ENCODE measurements around the gene PPP1R3F.
"Not testable (repeated sequence)": the region's sequence is repeated elsewhere in the genome, so short reads cannot be mapped to it uniquely, and the experiment has no call there.

PPP1R3F gene

GRCh38 chrX:49316085-49316484 is 46.5 kb downstream of the PPP1R3F start:
- no peak for DNase-seq (ENCODE audit: low read depth)

- not testable (repeated sequence) for DNase-seq (ENCODE audit: low read depth)
Measured at GRCh38 chrX:49321737-49322136, 52.1 kb downstream of the PPP1R3F start, which contains the start of gene GAGE12J. TSS of gene GAGE12J (plus strand) at chrX:49322037. CDS start at chrX:49323194, 1,157 bp downstream.

- not testable (repeated sequence) for DNase-seq (ENCODE audit: low read depth)
Measured at GRCh38 chrX:49322266-49322665, 52.7 kb downstream of the PPP1R3F start.

GRCh38 chrX:49323735-49324134 is 54.1 kb downstream of the PPP1R3F start:
- DNase-seq (ENCODE audit: low read depth): not testable (repeated sequence)

- DNase-seq (ENCODE audit: low read depth): not testable (repeated sequence)
Measured at GRCh38 chrX:49330421-49330820, 60.8 kb downstream of the PPP1R3F start.

GRCh38 chrX:49331282-49331681 is 61.7 kb downstream of the PPP1R3F start, which contains the start of gene GAGE13:
TSS of gene GAGE13 (plus strand) at chrX:49331582. CDS start at chrX:49332738, 1,156 bp downstream.
- DNase-seq (ENCODE audit: low read depth): not testable (repeated sequence)

GRCh38 chrX:49331841-49332240 is 62.2 kb downstream of the PPP1R3F start:
- not testable (repeated sequence) for DNase-seq (ENCODE audit: low read depth)

All from activated T-cell treated with anti-CD3 and anti-CD28 coated beads for 24 hours (primary cell).